Kidney (tissue), 14 donors: Measurements from ENCODE around the gene KRT15. TPM values are rescaled to one million over a fixed set of nuclear protein-coding genes. Genes with fewer than 3 reads are reported as not detected.

ENCODE experiments used
- DNase-seq, 5 donors: peaks; one replicate each; pipeline ENCODE4 v3.0.0-alpha.2; 2013 to 2020
- FAIRE-seq: peaks from 2 replicates; lab custom pipeline; 2012; peaks lifted over from hg19 to GRCh38; lab: Jason Lieb, UNC
- H3K27ac ChIP-seq, 2 donors: one replicate each; pipeline ENCODE4 v1.7.0; 2013; ENCODE audit warnings: low read depth in 2 of 2, low read length in 2 of 2, inconsistent platforms in 1 of 2
- H3K27me3 ChIP-seq: one replicate; pipeline ENCODE4 v1.7.1; 2013; ENCODE audit warnings: low read length, inconsistent platforms; ENCODE audit not compliant: control insufficient read depth, insufficient read depth
- H3K36me3 ChIP-seq, 3 donors: one replicate each; pipeline versions ENCODE4 v1.7.0 to v1.7.1; 2013; ENCODE audit warnings: low read length in 3 of 3, control low read depth in 1 of 3, inconsistent platforms in 1 of 3; ENCODE audit not compliant: insufficient read depth in 3 of 3, control insufficient read depth in 2 of 3
- H3K4me1 ChIP-seq, 3 donors: one replicate each; pipeline versions ENCODE4 v1.7.0 to v1.7.1; 2013; ENCODE audit warnings: low read length in 3 of 3, inconsistent platforms in 1 of 3, low read depth in 1 of 3; ENCODE audit not compliant: control insufficient read depth in 2 of 3, insufficient read depth in 2 of 3
- H3K4me3 ChIP-seq, 3 donors: one replicate each; pipeline versions ENCODE4 v1.7.0 to v1.8.1; 2013; ENCODE audit warnings: low read length in 3 of 3, control low read depth in 1 of 3, inconsistent platforms in 1 of 3
- H3K9ac ChIP-seq, 3 donors: one replicate each; pipeline versions ENCODE4 v1.7.0 to v1.7.1; 2013; ENCODE audit warnings: low read length in 3 of 3, control low read depth in 1 of 3, inconsistent platforms in 1 of 3
- H3K9me3 ChIP-seq, 3 donors: one replicate each; pipeline versions ENCODE4 v1.7.0 to v1.7.1; 2013; ENCODE audit warnings: low read length in 3 of 3, control low read depth in 1 of 3, inconsistent platforms in 1 of 3; ENCODE audit not compliant: control insufficient read depth in 2 of 3, insufficient read depth in 1 of 3
- CTCF ChIP-seq: IDR thresholded peaks from 3 replicates; pipeline ENCODE4 v1.5.1; 2012; ENCODE audit warnings: mild to moderate bottlenecking, moderate library complexity, borderline replicate concordance; ENCODE audit not compliant: insufficient read depth; ENCODE audit errors: extremely low read depth
- intact Hi-C: fragments of 100-400 bp; cut with DNase I; formaldehyde crosslinking; loops from one replicate; pipeline ENCODE4 v1.11.1; 2022
- polyA plus RNA-seq: library from polyadenylated mRNA; stranded (reverse); fragments of 350-450 nt; fragmentation: Illumina TruSeq; extraction: RNeasy Lipid Tissue Mini Kit (QIAGEN cat#74804); gene quantifications from one replicate; pipeline ENCODE4 v1.2.3, GENCODE V29; 2014; ENCODE audit warnings: low read depth, low replicate concordance; ENCODE audit not compliant: insufficient read depth
- total RNA-seq: library from RNA; stranded (reverse); fragmentation: NEBNext Ultra II Directional; extraction: Animal tissue kit (Norgen Biotek cat#: 25700); gene quantifications from one replicate; pipeline ENCODE4 v1.2.1, GENCODE V29; 2021
- donor health status: control.
- donor health status: control.
- donor health status: control.
- donor health status: control.
- donor health status: control.
- donor health status: DM: yes; HTN: yes; CAD: no.
- donor health status: Normal renal cell carcinoma (clear cell type).

The KRT15 gene
- total and polyA plus RNA-seq, 2 donors from 2014 or later, result 0.15 to 2.8 TPM

- no peak for DNase-seq
Measured at GRCh38 chr17:41484920-41485904, 33.5 kb downstream of the KRT15 start.

GRCh38 chr17:41483991-41484826 is 34.5 kb downstream of the KRT15 start:
- Histone ChIP-seq H3K36me3 (no peaks in the 10 kb centered on the region), H3K27me3 (no peaks in the 10 kb centered on the region), H3K9ac (no peak overlapping the region), H3K4me3 (no peak overlapping the region), H3K9me3 (no peaks in the 10 kb centered on the region), H3K4me1 (no peaks in the 10 kb centered on the region), H3K27ac (no peak overlapping the region)
- intact Hi-C loops, result no loop called here
- no peak for DNase-seq
- no peak for FAIRE-seq
- no peak for TF ChIP-seq CTCF

More at GRCh38 chr17:41484920-41485904, 33.5 kb downstream of the KRT15 start:
- Histone ChIP-seq H3K9ac (no peak overlapping the region), H3K36me3 (no peaks in the 10 kb centered on the region), H3K4me3 (no peak overlapping the region), H3K4me1 (no peaks in the 10 kb centered on the region), H3K27ac (no peak overlapping the region), H3K9me3 (no peaks in the 10 kb centered on the region), H3K27me3 (no peaks in the 10 kb centered on the region)
- intact Hi-C loops, result no loop called here
- no peak for TF ChIP-seq CTCF
- no peak for FAIRE-seq

GRCh38 chr17:41483531-41483930 is 35.2 kb downstream of the KRT15 start:
- Histone ChIP-seq H3K27me3 (no peaks in the 10 kb centered on the region), H3K4me3 (no peak overlapping the region), H3K27ac (no peak overlapping the region), H3K36me3 (no peaks in the 10 kb centered on the region), H3K4me1 (no peaks in the 10 kb centered on the region), H3K9me3 (no peaks in the 10 kb centered on the region), H3K9ac (no peak overlapping the region)
- FAIRE-seq (no peak), DNase-seq (no peak)
- no peak for TF ChIP-seq CTCF
- intact Hi-C loops, result no loop called here
